ENCODE results near the gene DALRD3. TPM values are rescaled to one million over a fixed set of nuclear protein-coding genes. Genes with fewer than 3 reads are reported as not detected.

DALRD3 gene
- total and polyA plus RNA-seq, 2 of the 8 experiments (the other 6 are each of a cell fraction or from before 2014, with no cell fraction given), result 30.4 to 86.5 TPM

DNA sequence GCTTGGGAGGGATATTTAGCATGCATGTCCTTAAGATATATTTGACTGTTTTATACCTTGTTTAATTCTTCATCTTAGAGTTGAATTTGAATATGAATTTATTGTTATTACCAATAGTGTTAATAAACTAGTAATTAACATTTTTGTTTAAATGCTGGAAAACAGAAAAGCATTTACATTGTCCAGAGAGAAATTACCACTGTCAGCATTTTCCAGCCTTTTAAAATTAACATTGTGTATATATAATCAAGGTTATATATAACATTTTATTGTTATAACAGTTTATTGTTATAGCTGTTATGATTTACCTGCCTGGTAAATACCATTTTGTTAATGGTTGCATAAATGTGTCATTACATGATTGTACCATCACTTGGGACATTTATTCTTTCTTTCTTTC lies 36.4 kb downstream of the DALRD3 start:
- no peak overlapping the region for H2AFZ ChIP-seq (ENCODE audit: low read length)
- FAIRE-seq (no peak), DNase-seq (ENCODE audit: low read depth in 1 of 2, low spot score in 2 of 2) (no peak)
- peaks cover 15 to 69% (median 52%) of the 10 kb centered on the region in 4 experiments for H3K36me3 ChIP-seq (ENCODE audit: control insufficient read depth in 2 of 4, insufficient read depth in 4 of 4, low read length in 3 of 4)
- H3K79me1 ChIP-seq (ENCODE audit: low read depth, low read length), result peaks cover 2% of the 10 kb centered on the region; the same call in 1 of the 2 replicates
- no peak overlapping the region for H4K8ac ChIP-seq (ENCODE audit: extremely low read depth, insufficient read depth, low read length)
- ChIA-PET POLR2A (ENCODE audit: partially characterized antibody) (interaction anchor here (1.2 to 3.0 kb wide), 2 partner anchors 10 to 25 kb away, joined by 3 to 11 read pairs; partner anchors contain the start of gene WDR6), CTCF (ENCODE audit: partially characterized antibody) (interaction anchor here (0.9 to 19.9 kb wide), 4 partner anchors 10 to 33 kb away, joined by 3 to 467 read pairs (median 4); partner anchors contain the start of genes DALRD3, NDUFAF3 and WDR6)
- H3K56ac ChIP-seq (replicated peaks; ENCODE audit: insufficient read length, low read depth, low read length), result no peak overlapping the region
- peaks cover 3 to 11% of the 10 kb centered on the region in 2 experiments for H4K20me1 ChIP-seq (replicated peaks in 1 of 2; ENCODE audit: control insufficient read depth in 1 of 2, insufficient read depth in 2 of 2, low read length in 2 of 2)
- H3K18ac ChIP-seq (ENCODE audit: extremely low read depth, low read length), result no peak overlapping the region
- no peak overlapping the region for H2AK5ac ChIP-seq (ENCODE audit: low read depth, low read length)
- no peaks in the 10 kb centered on the region for H3K27me3 ChIP-seq (replicated peaks in 1 of 4; ENCODE audit: control insufficient read depth in 3 of 4, extremely low read depth in 1 of 4, insufficient read depth in 3 of 4, low read length in 3 of 4)
- H2BK12ac ChIP-seq (ENCODE audit: low read depth, low read length), result no peak overlapping the region
- no peaks in the 10 kb centered on the region for H3K9me3 ChIP-seq (ENCODE audit: insufficient read depth in 2 of 2, low read depth in 1 of 2, low read length in 1 of 2)
- no peaks in the 10 kb centered on the region for H3K79me2 ChIP-seq (ENCODE audit: control insufficient read depth in 1 of 2, insufficient read depth in 2 of 2, low read length in 2 of 2)
- H3K4me1 ChIP-seq (replicated peaks in 1 of 4; ENCODE audit: control insufficient read depth in 3 of 4, insufficient read depth in 4 of 4, low read length in 3 of 4), result no peaks in the 10 kb centered on the region
- H3K4me3 ChIP-seq (ENCODE audit: extremely low read depth in 1 of 4, insufficient read depth in 2 of 4, low read depth in 3 of 4, low read length in 4 of 4), result no peak overlapping the region
- H3K23me2 ChIP-seq (ENCODE audit: low read depth, low read length), result no peaks in the 10 kb centered on the region
- H3K23ac ChIP-seq (ENCODE audit: insufficient read length), result no peak overlapping the region
- no peak overlapping the region for H3K27ac ChIP-seq (ENCODE audit: low read depth, low read length)
- TF ChIP-seq, protein P1, sequence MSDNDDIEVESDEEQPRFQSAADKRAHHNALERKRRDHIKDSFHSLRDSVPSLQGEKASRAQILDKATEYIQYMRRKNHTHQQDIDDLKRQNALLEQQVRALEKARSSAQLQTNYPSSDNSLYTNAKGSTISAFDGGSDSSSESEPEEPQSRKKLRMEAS (IDR thresholded peaks at IDR 0.05), result no peak
- TF ChIP-seq SUZ12 (IDR thresholded peaks at IDR 0.05; ENCODE audit: low read length) (no peak), SP2 (IDR thresholded peaks at IDR 0.05; ENCODE audit: low read length) (no peak), SIN3A (conservative IDR thresholded peaks at IDR 0.05 in 1 of 2, IDR thresholded peaks at IDR 0.05 in 1 of 2; ENCODE audit: low read depth in 1 of 2, low read length in 2 of 2) (no peak), EP300 (IDR thresholded peaks at IDR 0.05; ENCODE audit: borderline replicate concordance in 1 of 2, low read depth in 2 of 2, low read length in 2 of 2) (no peak), TAF7 (optimal IDR thresholded peaks at IDR 0.05; ENCODE audit: borderline replicate concordance, low read depth, low read length) (no peak), FOSL1 (IDR thresholded peaks at IDR 0.05; ENCODE audit: insufficient read depth, low read depth, low read length) (no peak), BACH1 (IDR thresholded peaks at IDR 0.05; ENCODE audit: low read length) (no peak), EZH2 (IDR thresholded peaks at IDR 0.05; ENCODE audit: low read depth, low read length, severe bottlenecking) (no peak), RNF2 (IDR thresholded peaks at IDR 0.05; ENCODE audit: borderline replicate concordance, low read depth, low read length, missing control alignments, poor library complexity, severe bottlenecking) (no peak), CEBPB (IDR thresholded peaks at IDR 0.05; ENCODE audit: low read depth, low read length) (no peak)
- TF ChIP-seq, protein P2, sequence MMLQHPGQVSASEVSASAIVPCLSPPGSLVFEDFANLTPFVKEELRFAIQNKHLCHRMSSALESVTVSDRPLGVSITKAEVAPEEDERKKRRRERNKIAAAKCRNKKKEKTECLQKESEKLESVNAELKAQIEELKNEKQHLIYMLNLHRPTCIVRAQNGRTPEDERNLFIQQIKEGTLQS (IDR thresholded peaks at IDR 0.05; ENCODE audit: insufficient read depth, low read depth, low read length), result no peak
- H3K9ac ChIP-seq (replicated peaks in 1 of 4; ENCODE audit: extremely low read depth in 1 of 4, low read depth in 3 of 4, low read length in 3 of 4), result no peak overlapping the region
- no peak overlapping the region for H3K14ac ChIP-seq (ENCODE audit: insufficient read length)
- H2BK120ac ChIP-seq (replicated peaks; ENCODE audit: low read depth, low read length), result no peak overlapping the region
- H3K4me2 ChIP-seq (ENCODE audit: insufficient read depth in 1 of 2, low read depth in 2 of 2, low read length in 2 of 2), result no peak overlapping the region
- no peak overlapping the region for H4K5ac ChIP-seq (ENCODE audit: insufficient read length, low read depth, low read length)
- H2BK15ac ChIP-seq (ENCODE audit: low read length), result no peak overlapping the region
- H2BK20ac ChIP-seq (ENCODE audit: low read length), result no peak overlapping the region
- no peak overlapping the region for H3K4ac ChIP-seq (replicated peaks; ENCODE audit: insufficient read length, low read depth, low read length)
- no peak overlapping the region for H4K91ac ChIP-seq (replicated peaks; ENCODE audit: insufficient read length, low read length)
- H2BK5ac ChIP-seq (ENCODE audit: low read depth, low read length), result no peak overlapping the region
